Hepatocyte (in vitro differentiated cells): ENCODE results near the gene MICOS13.

Source experiments
- CTCF ChIP-seq: fragments of 200-600 bp; sonication (generic); IDR thresholded peaks from 2 replicates; pipeline ENCODE4 v1.5.1; 2016; ENCODE audit warnings: antibody characterized with exemption, mild to moderate bottlenecking; ENCODE audit not compliant: poor library complexity
- EZH2phosphoT487 ChIP-seq: fragments of 200-600 bp; sonication (generic); IDR thresholded peaks from one replicate; pipeline ENCODE4 v1.6.1; 2018; ENCODE audit warnings: antibody characterized with exemption, mild to moderate bottlenecking, low read depth, moderate library complexity; ENCODE audit not compliant: unreplicated experiment, severe bottlenecking

GRCh38 chr19:5711713-5712161, 31.4 kb upstream of the MICOS13 start:
- no peak for TF ChIP-seq EZH2phosphoT487
- no peak for TF ChIP-seq CTCF
